GM19025 (cell line): ENCODE results near the gene PIR.

Experiments
- ATAC-seq: cut with Tn5 transposase; IDR thresholded peaks from one replicate; pipeline ENCODE4 v1.9.1; 2021; ENCODE audit warnings: mild to moderate bottlenecking, low read depth, moderate library complexity; ENCODE audit not compliant: unreplicated experiment

PIR gene

GRCh38 chrX:15495801-15496200, 2.7 kb upstream of the PIR start:
- no peak for ATAC-seq

GRCh38 chrX:15492469-15492868, 664 bp downstream of the PIR start:
- ATAC-seq, result no peak

- ATAC-seq, result no peak
These were observed 9.2 kb downstream of the PIR start for GRCh38 chrX:15483891-15484290.

GRCh38 chrX:15475486-15475885, 17.6 kb downstream of the PIR start:
- ATAC-seq, result no peak

GRCh38 chrX:15475021-15475420, 18.1 kb downstream of the PIR start:
- ATAC-seq, result no peak

GRCh38 chrX:15474028-15474427, 19.1 kb downstream of the PIR start:
- no peak for ATAC-seq

GRCh38 chrX:15472531-15472930, 20.6 kb downstream of the PIR start:
- ATAC-seq, result no peak

- ATAC-seq, result no peak
These were observed 22.1 kb downstream of the PIR start for GRCh38 chrX:15471028-15471427.

- no peak for ATAC-seq
These were observed 23.5 kb downstream of the PIR start for GRCh38 chrX:15469613-15470012.

GRCh38 chrX:15468036-15468435, 25.1 kb downstream of the PIR start:
- ATAC-seq, result no peak

- ATAC-seq, result no peak
These were observed 27.1 kb downstream of the PIR start for GRCh38 chrX:15465896-15466651.

GRCh38 chrX:15465347-15465746, 27.8 kb downstream of the PIR start:
- ATAC-seq, result no peak

GRCh38 chrX:15464704-15465103, 28.4 kb downstream of the PIR start:
- ATAC-seq, result no peak

GRCh38 chrX:15451913-15452312, 41.2 kb downstream of the PIR start:
- no peak for ATAC-seq

GRCh38 chrX:15448010-15448639, 45.0 kb downstream of the PIR start:
- no peak for ATAC-seq

- no peak for ATAC-seq
These were observed 51.7 kb downstream of the PIR start for GRCh38 chrX:15441464-15441863.

- ATAC-seq, result peak; percentile 67
These were observed 54.8 kb downstream of the PIR start for GRCh38 chrX:15438332-15438731.

- no peak for ATAC-seq
These were observed 55.4 kb downstream of the PIR start for GRCh38 chrX:15437724-15438123.

- no peak for ATAC-seq
These were observed 57.1 kb downstream of the PIR start for GRCh38 chrX:15435836-15436619.

- ATAC-seq, result no peak
These were observed 58.9 kb downstream of the PIR start for GRCh38 chrX:15434205-15434604.

- no peak for ATAC-seq
These were observed 62.5 kb downstream of the PIR start for GRCh38 chrX:15430584-15430983.
